Activated CD4-positive, CD25-positive, alpha-beta regulatory T cell treated with anti-CD3 and anti-CD28 coated beads, Interleukin-2, amount 50 U/mL, for 24 hours (primary cell): ENCODE data around the gene GARNL3.

Experiments
- ATAC-seq, 2 donors: fragments of 150-1000 bp; cut with Tn5 transposase; one replicate each; pipeline ENCODE4 v1.10.0; 2021; ENCODE audit warnings: mild to moderate bottlenecking in 1 of 2, moderate library complexity in 1 of 2

GARNL3 gene

DNA sequence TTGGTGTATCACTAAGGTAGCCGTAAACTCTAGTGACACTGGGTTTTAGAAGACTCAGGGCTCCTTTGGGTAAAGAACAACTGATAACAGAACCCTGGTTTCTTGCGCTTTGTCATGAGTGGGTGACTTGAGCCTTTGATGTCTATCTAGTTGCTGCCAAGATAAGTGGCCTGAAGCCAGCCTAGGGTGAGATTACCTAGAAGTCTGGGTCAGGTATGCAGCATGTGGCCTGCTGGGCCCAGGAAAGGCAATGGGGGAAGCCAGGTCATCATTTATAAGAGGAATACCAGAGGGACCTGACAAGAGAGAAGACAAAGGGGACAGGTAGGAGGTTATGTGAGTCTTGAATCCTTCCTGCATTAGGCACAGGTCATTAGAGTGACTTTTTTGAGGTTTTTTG, 23.2 kb upstream of the GARNL3 start:
- ATAC-seq, result no peak

DNA sequence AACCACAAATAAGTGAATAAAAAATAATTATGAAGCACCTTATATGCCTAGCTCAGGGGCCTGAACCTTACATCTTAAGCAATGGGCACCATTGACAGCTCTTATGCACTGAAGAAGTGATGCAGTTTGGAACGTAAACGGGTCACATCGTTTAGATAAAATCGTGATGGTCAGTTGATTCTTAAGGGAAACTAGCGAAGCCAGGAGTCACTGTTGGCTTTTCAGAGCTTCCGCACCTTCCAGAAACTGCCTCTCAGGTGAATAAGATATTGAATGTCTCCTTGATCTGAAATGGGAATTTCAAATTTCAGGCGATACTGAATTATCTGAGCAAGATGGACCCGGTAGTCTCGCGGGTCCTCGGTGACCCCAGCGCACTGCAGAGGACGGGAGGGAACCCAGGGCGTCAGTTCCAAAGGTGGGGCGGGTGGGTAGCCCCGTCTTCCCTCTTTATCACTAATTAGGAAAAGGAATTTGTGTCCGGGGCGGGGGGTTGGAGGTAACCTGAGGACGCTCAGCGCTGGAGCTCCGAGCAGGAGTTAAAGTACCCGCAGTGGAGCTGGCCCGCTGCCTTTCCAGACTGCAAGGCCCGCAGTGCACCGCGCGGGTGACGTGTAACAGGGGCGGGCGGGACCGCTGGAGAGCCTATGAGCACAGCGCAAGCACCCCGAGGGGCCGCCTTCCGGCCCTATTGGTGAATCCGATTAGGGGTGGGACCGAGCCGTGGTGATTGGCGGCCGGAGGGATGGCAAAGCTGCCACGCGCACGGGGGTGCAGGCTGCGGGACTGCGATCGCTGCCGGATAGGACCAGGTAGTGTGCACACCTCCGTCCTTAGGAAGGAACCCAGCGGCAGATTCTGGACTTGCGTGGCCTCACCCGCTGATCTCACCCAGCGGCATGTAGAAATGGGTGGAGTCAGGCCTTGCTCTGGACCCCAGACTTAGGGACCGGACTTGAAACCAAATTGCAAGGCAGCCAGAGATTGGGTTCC, 19.7 kb upstream of the GARNL3 start:
- peak; percentile 100 for ATAC-seq

DNA sequence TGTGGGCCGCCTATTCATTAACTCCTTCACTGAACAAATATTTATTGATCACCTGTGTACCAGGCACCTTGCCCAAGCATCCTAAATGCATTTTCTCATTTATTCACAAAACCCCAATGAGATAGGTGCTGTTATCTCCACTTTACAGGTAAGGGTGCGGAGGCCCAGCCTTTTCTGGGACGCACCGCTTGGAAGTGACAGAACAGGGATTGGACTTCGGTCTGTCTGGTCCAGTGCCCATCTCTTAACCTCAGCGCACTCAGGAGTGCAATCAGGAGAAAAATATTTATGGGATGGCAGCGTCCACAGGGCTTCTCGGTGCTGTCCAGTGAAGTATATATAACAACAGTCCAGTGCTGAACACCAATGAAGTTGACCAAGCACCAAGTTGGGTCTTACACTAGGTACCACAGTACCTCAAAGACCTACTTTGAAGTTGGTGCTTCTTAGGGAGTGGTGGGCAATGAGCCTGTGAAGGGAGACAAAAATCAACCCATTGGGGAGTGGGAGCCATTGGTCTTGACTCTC, 18.9 kb upstream of the GARNL3 start:
- no peak for ATAC-seq

DNA sequence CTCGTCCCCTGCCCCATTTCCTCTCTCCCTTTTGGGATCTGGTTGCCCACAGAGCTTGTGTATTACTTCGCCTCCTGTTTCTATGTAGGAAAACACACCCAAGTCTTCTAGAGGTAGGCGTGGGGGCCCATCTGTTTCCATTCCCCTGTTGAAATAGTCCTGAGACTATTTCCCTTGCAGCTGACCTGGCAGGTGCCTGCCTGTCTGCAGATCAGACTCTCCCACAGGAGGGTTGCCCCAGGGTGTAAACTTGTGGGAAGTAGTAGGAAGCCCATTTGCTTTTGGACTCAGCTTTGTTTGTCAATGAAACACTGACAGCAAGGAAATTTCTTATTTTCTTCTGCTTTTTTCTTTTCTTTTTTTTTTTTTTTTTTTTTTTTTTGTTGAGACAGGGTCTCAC, 16.3 kb upstream of the GARNL3 start:
- ATAC-seq, result no peak

DNA sequence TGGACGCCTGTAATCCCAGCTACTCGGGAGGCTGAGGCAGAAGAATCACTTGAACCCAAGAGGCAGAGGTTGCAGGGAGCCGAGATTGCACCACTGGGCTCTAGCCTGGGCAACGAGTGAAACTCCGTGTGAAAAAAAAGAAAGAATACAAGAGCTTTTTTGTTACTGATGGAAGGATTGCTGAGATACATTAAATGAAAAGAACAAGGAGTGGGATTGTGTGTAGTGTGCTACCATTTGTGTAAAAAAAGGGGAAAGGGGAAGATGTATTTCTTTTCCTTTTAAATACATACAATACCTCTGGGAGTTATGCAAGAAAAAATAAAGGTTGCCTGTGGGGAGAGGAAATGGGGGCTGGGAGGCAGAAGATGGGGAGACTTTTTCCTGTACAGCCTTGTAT, 14.7 kb upstream of the GARNL3 start:
- no peak for ATAC-seq

DNA sequence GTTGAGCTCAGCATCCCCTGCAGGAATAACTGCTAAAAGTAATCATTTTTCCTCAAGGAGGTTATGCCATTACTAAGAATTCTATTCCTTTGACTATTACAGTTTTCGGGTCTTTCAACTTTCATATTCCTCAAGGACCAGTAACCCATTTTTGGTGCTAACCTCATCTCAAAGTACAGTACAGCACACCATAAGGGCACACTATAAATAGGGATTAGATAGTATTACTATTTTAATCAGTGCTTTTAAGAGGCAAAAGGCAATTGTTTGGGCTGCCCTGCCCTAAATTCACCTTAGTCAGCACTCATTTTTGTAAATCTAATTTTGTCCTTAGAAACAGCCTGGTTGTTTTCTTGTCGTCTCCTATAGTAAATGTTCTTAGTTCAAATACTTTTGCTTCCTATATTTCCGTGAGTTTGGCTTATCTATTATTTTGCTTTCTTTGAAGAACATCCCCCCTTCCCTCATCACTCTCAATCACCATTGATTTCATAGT, 13.6 kb upstream of the GARNL3 start:
- ATAC-seq, result no peak

DNA sequence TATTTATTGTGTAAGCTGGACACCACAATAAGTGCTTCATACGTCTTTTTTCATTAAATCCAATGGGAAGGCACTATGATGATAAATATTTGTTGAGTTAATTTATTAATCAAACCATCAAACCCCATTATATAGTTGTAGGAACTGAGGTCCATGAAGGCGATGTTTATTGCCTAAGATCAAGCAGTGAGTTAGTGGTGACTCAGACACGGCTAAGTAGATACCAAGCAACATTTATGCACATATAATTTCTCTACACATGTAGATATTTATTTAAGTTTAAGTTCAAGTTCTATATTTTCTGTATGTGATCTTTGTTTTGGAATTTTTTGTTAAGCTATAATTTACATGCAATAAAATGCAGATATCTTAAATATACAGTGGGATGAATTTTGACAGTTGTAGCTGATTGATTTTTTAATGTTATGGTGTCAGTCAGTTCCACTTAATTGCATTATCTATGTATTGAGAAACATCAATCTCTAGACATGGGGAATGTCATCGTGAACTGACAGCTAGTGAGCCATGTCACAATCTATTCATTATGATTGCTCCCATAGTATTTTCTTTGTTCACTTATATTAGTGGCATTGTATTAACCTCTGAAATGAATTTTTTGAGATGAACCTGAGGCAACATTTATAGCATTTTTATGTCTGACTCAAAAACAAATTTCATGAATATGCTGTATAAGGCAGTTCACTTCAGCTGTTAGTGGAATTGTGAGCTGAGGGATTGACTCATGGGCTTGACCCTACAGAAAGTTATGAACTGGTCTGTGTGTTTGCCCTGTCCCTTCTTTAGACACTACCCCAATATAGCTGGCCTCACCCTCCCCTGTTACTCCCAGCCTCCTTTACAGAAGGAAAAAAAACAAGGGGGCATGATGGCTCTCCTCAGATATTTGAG, 11.9 kb upstream of the GARNL3 start:
- no peak for ATAC-seq

DNA sequence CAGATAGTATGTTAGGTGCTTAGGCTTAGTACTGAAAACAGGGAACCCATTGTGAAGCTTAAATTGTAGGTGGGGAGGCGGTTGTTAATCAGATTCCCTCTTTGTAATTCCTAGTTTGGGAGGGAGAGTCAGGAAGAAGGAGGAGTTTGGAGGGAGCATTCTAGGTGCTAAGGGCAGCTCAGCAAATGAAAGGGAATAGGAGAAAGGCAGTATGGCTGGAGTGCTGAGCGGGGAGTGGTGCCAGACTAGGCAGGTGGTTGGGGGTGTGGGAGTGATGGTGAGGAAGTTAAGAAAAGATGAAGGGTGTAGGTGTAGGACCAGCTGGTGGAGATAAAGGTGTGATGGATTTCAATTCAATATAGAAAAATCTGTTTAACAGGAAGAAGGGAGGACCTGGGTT, 11.1 kb upstream of the GARNL3 start:
- ATAC-seq, result no peak

DNA sequence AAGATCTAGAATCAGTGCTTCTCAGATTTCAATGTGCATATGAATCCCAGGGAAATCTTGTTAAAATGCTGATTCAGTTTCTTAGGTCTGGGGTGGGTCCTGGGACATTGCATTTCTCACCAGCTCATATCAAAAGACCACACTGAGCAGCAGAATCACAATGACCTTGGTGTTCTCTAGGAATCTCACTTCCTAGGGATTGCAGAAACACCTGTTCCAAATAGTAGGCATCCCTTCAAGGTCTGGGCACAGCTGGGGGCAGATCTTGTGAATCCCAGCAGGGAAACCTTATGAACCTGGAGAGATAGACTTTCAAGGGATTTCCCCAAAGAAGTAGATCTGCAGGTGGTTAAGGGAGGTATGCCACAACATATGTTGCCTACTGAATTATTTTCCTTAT, 8.9 kb upstream of the GARNL3 start:
- ATAC-seq, result no peak

DNA sequence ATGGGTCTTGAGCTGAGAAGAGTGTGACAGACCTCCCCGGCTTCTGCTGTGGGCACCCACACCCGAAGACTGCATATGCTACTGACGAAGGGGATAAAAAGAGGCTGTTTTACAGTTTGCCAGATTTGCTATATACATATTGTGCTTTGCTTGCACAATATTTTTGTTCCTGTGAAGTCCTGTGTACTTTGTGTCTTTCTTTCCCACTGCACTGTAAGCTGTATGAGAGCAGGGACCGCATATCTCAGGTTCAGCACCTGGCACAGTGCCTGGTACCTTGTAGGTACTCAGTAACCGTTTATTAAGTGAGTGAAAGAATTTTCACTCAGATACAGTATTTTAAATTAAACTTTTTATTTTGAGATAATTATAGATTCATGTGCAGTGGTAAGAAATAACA, 8.2 kb upstream of the GARNL3 start:
- ATAC-seq, result no peak

DNA sequence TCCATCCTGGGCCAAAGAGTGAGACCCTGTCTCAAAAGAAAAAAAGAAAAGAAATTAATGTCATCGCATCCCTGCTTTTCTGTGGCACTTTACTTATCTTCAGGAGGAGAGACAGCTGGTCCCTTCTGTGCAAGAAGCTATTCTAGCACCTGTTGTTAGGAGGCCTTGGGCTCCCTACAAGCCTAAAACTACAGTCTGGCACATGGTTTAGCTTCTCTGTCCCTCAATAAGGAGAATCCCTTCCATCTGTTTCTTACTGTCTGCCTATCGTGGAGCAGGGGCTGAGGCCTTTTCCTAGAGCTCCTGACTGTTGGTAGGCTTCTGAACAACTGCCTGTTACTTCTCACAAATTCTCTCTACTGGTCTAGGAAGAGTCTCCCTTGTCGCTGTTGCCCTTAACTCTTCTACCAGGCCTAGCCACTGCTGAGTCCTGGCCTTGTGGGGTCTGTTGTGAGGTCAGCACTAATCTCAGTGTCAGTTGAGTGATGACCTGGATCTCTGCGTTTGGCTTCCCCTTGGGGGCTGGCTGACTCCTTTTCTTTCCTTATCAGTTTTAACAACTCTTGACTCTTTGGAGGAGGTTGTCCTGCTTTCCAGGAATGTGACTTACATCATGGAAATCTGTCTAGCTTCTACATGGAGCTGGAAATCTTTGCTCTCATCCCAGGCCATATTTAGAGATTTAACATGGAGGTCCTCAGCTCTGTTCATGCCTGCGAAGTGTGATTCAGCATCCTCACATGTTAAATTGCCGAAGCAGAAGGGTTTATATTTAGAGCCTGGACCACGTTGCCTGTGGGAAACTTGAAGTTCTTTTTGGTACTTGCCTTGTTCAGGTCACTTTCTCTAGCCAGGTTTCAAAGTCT, 5.7 kb upstream of the GARNL3 start:
- ATAC-seq, result no peak

DNA sequence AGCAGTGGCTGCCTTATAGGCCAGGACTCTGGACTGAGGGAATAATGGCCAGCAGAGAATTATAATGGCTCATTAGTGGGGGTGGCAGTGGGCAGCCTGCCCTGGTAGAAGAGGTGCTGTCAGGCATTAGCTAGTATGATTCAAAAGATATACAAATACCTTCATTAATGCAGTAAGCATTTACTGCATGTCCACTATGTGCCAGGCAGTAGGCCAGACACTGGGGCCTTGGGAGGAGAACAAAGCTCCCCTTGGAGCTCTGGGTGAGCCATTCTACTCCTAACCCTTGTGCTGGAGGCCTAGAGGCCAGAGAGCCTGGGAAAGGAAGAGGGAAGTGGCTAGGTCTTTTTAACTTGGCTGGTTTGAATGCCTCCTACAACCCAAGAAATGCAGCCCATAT, 2.0 kb upstream of the GARNL3 start:
- ATAC-seq, result no peak

DNA sequence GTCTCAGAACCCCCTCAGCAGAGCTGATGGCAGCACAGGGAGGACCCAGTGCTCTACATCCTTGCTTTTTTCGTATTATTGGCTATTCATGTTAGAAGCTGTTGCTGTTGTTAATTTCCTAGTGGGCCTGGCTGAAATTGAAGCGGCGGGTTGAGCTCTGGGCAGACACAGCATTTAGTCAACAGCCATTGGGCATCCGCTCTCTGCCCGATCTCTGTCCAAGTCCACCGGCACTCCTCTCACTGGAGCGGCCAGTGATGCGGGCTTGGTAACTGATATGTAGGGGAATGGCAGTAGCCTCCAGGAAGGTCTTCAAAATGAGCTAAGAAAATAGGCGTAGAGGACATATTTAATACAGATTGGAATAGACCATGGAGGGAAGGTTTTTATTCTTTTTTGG, 1.3 kb upstream of the GARNL3 start:
- no peak for ATAC-seq

DNA sequence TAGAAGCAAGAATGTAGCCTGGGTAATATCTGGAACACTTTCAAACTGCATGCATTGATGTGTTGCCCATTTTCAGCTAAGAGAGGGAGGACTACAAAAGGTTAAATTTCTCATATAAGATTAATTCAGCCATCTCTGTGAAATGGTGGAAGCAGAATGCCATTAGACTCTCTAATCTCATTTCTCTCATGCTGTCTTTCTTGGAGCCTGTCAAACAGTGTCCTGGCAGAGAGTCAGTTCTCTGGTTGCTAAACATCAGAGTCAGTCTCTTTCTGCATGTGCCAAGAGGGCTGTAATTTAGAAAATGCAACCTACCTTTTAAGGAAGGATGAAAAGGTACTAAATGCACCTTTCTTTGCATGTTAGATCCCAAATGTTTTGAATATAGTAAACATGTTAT, 910 bp upstream of the GARNL3 start:
- no peak for ATAC-seq

DNA sequence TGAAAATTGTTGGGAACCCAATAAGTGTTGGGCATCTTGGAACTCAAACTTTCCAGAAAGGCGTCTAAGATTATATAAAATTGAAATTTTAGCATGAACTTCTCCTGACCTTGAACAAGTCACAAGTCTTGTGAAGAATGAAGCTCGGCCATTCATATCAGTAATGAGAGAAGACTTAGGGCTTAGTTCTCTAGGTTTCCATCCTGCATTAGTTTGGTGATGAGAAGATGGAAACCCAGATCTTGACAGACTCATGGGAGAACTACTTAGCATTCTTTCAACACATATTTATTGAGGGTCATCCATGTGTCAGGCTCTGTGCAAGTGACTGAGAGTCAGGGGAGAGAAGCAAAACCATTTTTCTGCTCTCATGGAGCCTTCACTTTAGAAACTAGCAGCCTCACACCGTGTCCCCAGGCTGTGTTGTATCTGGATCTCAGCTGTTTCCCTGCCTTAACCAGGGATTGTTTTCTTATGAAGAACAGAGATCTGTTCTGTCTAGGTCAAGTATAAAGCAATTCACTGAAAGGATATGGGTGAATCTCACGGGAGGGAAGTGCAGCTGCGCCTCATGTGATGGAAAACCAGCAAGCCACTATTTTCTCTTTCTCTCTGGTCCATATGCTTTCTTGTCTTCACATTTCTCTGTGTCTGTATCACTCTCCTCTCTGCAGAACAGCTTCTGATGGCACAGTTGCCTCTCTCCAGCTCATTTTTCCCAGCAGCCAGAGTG, 3.4 kb downstream of the GARNL3 start:
- ATAC-seq, result no peak

DNA sequence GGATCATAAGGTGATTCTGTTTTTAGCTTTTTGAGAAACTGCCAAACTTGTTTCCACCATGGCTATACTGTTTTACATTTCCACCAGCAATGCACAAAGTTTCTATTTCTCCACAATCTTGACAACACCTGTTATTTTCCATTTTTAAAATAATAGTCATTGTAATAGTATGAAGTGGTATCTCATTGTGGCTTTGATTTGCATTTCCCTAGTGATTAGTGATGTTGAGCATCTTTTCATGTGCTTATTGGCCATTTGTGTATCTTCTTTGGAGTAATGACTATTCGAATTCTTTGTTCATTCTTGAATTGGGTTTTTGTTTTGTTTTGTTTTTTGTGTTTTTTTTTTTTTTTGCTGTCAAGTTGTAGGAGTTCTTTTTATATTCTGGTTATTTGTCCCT, 4.9 kb downstream of the GARNL3 start:
- ATAC-seq, result no peak

DNA sequence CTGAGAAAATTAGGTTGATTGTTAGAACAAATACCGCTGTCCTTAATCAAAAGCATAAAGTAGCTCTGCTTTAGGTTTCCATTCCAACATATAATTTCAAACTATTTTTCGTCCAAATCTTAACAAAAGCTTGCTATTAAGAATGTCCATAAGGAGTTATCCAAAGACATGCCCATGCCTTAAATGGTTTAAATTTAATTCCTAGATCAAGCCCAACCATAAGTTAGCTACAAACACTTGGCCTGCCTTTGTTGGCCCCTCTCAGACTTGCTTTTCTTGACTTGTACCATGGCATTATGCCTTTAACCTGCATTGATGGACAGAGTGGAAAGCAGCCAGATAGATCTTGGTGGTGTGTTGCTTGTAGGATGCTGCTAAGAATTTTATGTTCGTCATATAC, 8.8 kb downstream of the GARNL3 start:
- ATAC-seq, result no peak

DNA sequence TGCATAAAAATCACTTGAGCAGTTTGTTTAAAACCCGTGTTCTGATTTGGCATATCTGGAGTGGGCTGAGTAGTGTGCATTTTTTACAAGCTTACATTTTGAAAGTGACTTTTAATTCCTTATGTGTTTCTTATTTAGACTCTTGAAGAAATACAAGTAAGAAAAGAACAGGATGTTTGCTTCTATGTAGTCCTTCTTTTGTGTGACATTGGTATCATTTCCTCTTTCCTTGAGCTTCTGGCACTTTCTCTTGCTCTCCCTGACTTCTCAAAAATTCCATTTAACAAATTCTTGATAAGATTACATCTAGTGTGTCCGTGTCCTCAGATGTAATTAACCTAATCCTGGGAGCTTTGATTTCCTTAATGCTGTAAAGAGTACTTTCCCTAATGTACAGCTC, 12.5 kb downstream of the GARNL3 start:
- ATAC-seq, result no peak

DNA sequence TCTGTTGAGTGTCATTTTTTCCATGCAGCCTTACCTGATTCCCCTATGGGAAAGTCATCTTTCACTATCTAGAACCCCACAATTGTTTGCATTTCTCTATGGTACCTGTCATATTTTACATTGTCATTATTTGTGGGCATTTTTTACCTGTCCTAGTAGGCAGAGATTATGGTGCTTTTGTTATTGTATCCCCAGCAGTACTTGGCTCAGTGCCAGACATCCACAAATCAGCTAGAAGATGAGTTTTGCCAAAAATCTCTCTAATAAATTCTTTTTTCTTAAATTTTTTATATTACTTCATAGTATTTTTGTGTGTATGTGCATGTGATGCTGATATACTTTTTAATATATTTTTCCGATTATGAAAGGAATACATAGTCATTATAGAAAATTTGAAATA, 13.2 kb downstream of the GARNL3 start:
- no peak for ATAC-seq

DNA sequence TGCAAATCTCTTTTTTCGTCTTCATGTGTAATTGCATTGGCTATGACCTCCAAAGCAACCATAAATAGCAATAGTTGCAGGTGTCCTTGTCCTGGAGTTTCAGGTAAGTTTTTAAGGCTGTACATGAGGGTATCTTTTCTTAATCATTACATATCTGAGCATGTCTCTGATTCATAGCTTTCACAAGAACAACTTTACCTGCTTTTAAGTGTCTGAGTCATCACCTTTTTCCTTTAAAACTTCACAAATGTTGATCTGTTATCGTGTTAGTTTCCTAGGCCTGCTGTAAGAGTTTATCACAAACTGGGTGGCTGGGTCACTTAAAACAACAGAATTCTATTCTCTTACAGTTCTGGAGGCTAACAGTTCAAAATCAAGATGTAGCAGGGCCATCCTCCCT, 13.8 kb downstream of the GARNL3 start:
- ATAC-seq, result peak in 1 of 2 donors; percentile 24

DNA sequence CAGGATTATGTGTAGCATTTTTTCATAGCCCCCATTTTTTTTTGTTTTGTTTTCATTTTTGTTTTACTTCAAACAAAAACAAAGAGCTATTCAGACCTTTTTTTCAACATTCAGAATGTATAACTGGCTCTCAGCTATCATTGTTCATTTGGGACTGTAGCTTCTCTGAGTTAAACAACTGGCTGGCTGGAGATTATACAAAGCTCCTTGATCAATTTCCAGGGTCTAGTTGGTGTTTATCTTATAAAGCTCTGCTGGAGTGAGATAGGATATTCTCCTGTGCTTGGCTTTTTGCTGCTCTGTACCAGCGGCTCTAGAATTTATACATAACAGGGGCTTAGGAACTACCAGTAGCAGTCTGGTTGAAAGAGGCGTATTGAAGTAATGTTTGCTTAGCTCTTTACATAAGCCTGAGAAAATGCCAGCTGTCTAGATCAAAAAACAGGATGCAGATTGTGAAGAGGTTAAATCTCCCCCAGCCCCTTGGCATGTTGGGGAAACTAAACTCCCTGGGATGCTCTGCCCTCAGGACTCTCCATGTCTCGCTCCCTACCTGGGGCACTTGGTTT, 15.2 kb downstream of the GARNL3 start:
- no peak for ATAC-seq
